Kidney (tissue), 14 donors: ENCODE measurements around the gene TPM3. TPM values are rescaled to one million over a fixed set of nuclear protein-coding genes. Genes with fewer than 3 reads are reported as not detected.
"Not testable (repeated sequence)": the region's sequence is repeated elsewhere in the genome, so short reads cannot be mapped to it uniquely, and the experiment has no call there.

Experiments used
- DNase-seq, 5 donors: peaks; one replicate each; pipeline ENCODE4 v3.0.0-alpha.2; 2013 to 2020
- FAIRE-seq: peaks from 2 replicates; lab custom pipeline; 2012; peaks lifted over from hg19 to GRCh38; lab: Jason Lieb, UNC
- H3K27ac ChIP-seq, 2 donors: one replicate each; pipeline ENCODE4 v1.7.0; 2013; ENCODE audit warnings: low read depth in 2 of 2, low read length in 2 of 2, inconsistent platforms in 1 of 2
- H3K27me3 ChIP-seq: one replicate; pipeline ENCODE4 v1.7.1; 2013; ENCODE audit warnings: low read length, inconsistent platforms; ENCODE audit not compliant: control insufficient read depth, insufficient read depth
- H3K36me3 ChIP-seq, 3 donors: one replicate each; pipeline versions ENCODE4 v1.7.0 to v1.7.1; 2013; ENCODE audit warnings: low read length in 3 of 3, control low read depth in 1 of 3, inconsistent platforms in 1 of 3; ENCODE audit not compliant: insufficient read depth in 3 of 3, control insufficient read depth in 2 of 3
- H3K4me1 ChIP-seq, 3 donors: one replicate each; pipeline versions ENCODE4 v1.7.0 to v1.7.1; 2013; ENCODE audit warnings: low read length in 3 of 3, inconsistent platforms in 1 of 3, low read depth in 1 of 3; ENCODE audit not compliant: control insufficient read depth in 2 of 3, insufficient read depth in 2 of 3
- H3K4me3 ChIP-seq, 3 donors: one replicate each; pipeline versions ENCODE4 v1.7.0 to v1.8.1; 2013; ENCODE audit warnings: low read length in 3 of 3, control low read depth in 1 of 3, inconsistent platforms in 1 of 3
- H3K9ac ChIP-seq, 3 donors: one replicate each; pipeline versions ENCODE4 v1.7.0 to v1.7.1; 2013; ENCODE audit warnings: low read length in 3 of 3, control low read depth in 1 of 3, inconsistent platforms in 1 of 3
- H3K9me3 ChIP-seq, 3 donors: one replicate each; pipeline versions ENCODE4 v1.7.0 to v1.7.1; 2013; ENCODE audit warnings: low read length in 3 of 3, control low read depth in 1 of 3, inconsistent platforms in 1 of 3; ENCODE audit not compliant: control insufficient read depth in 2 of 3, insufficient read depth in 1 of 3
- intact Hi-C: fragments of 100-400 bp; cut with DNase I; formaldehyde crosslinking; loops from one replicate; pipeline ENCODE4 v1.11.1; 2022
- polyA plus RNA-seq: library from polyadenylated mRNA; stranded (reverse); fragments of 350-450 nt; fragmentation: Illumina TruSeq; extraction: RNeasy Lipid Tissue Mini Kit (QIAGEN cat#74804); gene quantifications from one replicate; pipeline ENCODE4 v1.2.3, GENCODE V29; 2014; ENCODE audit warnings: low read depth, low replicate concordance; ENCODE audit not compliant: insufficient read depth
- total RNA-seq: library from RNA; stranded (reverse); fragmentation: NEBNext Ultra II Directional; extraction: Animal tissue kit (Norgen Biotek cat#: 25700); gene quantifications from one replicate; pipeline ENCODE4 v1.2.1, GENCODE V29; 2021
- TF ChIP-seq, protein P1 (sequence below): IDR thresholded peaks from 3 replicates; pipeline ENCODE4 v1.5.1; 2012; ENCODE audit warnings: mild to moderate bottlenecking, moderate library complexity, borderline replicate concordance; ENCODE audit not compliant: insufficient read depth; ENCODE audit errors: extremely low read depth
- donor health status: control.
- donor health status: control.
- donor health status: control.
- donor health status: control.
- donor health status: control.
- donor health status: DM: yes; HTN: yes; CAD: no.
- donor health status: Normal renal cell carcinoma (clear cell type).

TPM3 gene
- total and polyA plus RNA-seq, 2 donors from 2014 or later = 156 to 315 TPM

DNA sequence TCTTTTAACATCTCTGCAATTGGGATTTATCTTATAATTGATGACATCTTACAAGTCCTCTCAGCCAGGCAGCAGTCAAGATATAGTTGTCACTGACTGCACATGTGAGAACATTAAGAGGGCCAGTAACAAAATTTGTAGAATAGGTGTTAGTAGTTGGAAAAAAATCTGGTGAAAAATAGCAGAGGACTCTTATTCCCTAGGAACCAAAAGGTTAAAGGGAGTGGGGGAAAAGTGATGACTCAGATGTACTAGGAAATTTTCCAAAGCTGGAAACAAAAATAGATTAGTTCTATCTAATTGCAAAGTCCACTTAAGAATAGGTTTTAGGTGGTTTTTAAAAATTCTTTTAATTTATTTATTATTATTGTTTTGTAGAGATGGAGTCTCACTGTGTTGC, 40.6 kb downstream of the TPM3 start:
- Histone ChIP-seq H3K36me3 (peaks cover 0 to 2% (median 0%) of the 10 kb centered on the region in 3 donors), H3K4me3 (no peak overlapping the region), H3K4me1 (peaks cover 0 to 3% (median 0%) of the 10 kb centered on the region in 3 donors), H3K27ac (no peak overlapping the region), H3K27me3 (no peaks in the 10 kb centered on the region), H3K9ac (no peak overlapping the region), H3K9me3 (no peaks in the 10 kb centered on the region)
- DNase-seq (no peak), FAIRE-seq (no peak)
- intact Hi-C loops = no loop called here
- TF ChIP-seq, protein P1, sequence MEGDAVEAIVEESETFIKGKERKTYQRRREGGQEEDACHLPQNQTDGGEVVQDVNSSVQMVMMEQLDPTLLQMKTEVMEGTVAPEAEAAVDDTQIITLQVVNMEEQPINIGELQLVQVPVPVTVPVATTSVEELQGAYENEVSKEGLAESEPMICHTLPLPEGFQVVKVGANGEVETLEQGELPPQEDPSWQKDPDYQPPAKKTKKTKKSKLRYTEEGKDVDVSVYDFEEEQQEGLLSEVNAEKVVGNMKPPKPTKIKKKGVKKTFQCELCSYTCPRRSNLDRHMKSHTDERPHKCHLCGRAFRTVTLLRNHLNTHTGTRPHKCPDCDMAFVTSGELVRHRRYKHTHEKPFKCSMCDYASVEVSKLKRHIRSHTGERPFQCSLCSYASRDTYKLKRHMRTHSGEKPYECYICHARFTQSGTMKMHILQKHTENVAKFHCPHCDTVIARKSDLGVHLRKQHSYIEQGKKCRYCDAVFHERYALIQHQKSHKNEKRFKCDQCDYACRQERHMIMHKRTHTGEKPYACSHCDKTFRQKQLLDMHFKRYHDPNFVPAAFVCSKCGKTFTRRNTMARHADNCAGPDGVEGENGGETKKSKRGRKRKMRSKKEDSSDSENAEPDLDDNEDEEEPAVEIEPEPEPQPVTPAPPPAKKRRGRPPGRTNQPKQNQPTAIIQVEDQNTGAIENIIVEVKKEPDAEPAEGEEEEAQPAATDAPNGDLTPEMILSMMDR = no peak

DNA sequence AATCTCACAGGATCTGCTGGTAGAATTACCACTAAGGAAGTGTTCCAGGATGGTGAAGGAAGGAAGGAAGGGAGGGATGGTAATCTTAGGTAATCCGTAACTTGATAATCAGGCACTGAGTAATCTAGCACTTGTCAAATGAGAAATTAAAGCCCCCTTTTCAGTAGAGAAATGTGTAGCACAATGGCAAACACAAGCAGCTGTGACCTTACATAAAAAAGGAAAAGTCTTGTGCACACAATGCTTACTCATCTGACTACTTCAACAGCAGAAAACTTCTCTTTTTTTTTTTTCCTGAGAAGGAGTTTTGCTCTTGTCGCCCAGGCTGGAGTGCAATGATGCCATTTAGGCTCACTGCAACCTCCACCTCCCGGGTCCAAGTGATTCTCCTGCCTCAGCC, 43.1 kb downstream of the TPM3 start:
- FAIRE-seq = no peak
- TF ChIP-seq, protein P1 = no peak
- no peaks in the 10 kb centered on the region for H3K9me3 ChIP-seq
- DNase-seq = no peak
- no peak overlapping the region for H3K27ac ChIP-seq
- H3K36me3 ChIP-seq = peaks cover 0 to 1% (median 0%) of the 10 kb centered on the region in 3 donors
- no peaks in the 10 kb centered on the region for H3K4me1 ChIP-seq
- H3K9ac ChIP-seq = no peak overlapping the region
- no peak overlapping the region for H3K4me3 ChIP-seq
- intact Hi-C loops = no loop called here
- no peaks in the 10 kb centered on the region for H3K27me3 ChIP-seq

DNA sequence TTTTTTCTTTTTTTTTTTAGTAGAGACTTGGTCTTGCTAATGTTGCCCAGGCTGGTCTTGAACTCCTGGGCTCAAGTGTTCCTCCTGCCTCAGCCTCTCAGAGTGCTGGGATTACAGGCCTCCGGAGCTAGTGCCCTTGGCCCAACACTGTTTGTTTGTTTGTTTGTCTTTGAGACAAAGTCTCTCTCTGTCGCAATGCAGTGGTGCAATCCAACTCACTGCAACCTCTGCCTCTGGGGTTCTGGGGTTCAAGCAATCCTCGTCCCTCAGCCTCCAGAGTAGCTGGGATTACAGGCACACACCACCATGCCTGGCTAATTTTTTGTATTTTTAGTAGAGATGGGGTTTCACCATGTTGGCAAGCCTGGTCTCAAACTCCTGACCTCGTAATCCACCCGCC, 44.4 kb downstream of the TPM3 start:
- H3K4me1 ChIP-seq, H3K4me3 ChIP-seq, FAIRE-seq, DNase-seq, H3K27ac ChIP-seq, intact Hi-C loops, H3K9ac ChIP-seq, H3K36me3 ChIP-seq, H3K27me3 ChIP-seq, H3K9me3 ChIP-seq: not testable (repeated sequence)

DNA sequence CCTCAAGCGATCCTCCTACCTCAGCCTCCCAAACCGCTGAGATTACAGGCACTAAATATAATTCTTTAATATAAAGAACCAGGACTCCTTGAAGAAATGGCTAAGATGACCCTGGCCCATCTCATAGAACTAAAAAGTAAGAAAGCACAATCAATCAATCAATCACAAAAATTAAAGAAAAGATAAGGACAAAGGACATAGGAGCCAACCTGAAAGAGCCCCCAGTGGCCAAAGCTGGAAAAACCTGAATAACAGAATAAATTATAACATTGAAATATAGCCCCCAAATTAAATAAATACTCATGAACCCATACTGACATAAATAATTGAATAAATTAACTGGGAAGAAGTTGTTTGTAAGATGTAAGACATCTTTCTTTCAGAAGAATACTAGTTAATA, 45.9 kb downstream of the TPM3 start:
- DNase-seq (no peak), FAIRE-seq (no peak)
- H3K4me1 ChIP-seq = no peaks in the 10 kb centered on the region
- no peak overlapping the region for H3K4me3 ChIP-seq
- TF ChIP-seq, protein P1 = no peak
- no peaks in the 10 kb centered on the region for H3K36me3 ChIP-seq
- no peak overlapping the region for H3K27ac ChIP-seq
- H3K27me3 ChIP-seq = no peaks in the 10 kb centered on the region
- H3K9ac ChIP-seq = no peak overlapping the region
- no peaks in the 10 kb centered on the region for H3K9me3 ChIP-seq
- intact Hi-C loops = no loop called here
